HepG2 (cell line): ENCODE data around the gene DNAJC12. TPM values are rescaled to one million over a fixed set of nuclear protein-coding genes. Genes with fewer than 3 reads are reported as not detected.

Experiments
- ASH2L ChIP-seq: fragments of 300-600, 200-600 bp; sonication (generic); IDR thresholded peaks from 2 replicates; pipeline ENCODE4 v1.7.0; 2017; ENCODE audit warnings: low read depth, mild to moderate bottlenecking, moderate library complexity, mixed read lengths, low read length; ENCODE audit not compliant: insufficient read length
- BCL6 ChIP-seq: IDR thresholded peaks from 2 replicates; pipeline ENCODE4 v1.6.1; 2016; ENCODE audit warnings: missing genetic modification reagents, missing compliant biosample characterization
- EZH2 ChIP-seq: conservative IDR thresholded peaks from 2 replicates; pipeline ENCODE4 v1.6.1; 2012; ENCODE audit warnings: mild to moderate bottlenecking, low read depth, low read length, moderate library complexity
- FOXC1 ChIP-seq: sonication (generic); formaldehyde crosslinking; IDR thresholded peaks from 2 replicates; pipeline ENCODE4 v1.8.0; 2022; ENCODE audit warnings: mild to moderate bottlenecking, missing genetic modification reagents, borderline replicate concordance
- FOXJ3 ChIP-seq: sonication (generic); formaldehyde crosslinking; IDR thresholded peaks from 2 replicates; pipeline ENCODE4 v1.4.0; 2020; ENCODE audit warnings: missing genetic modification reagents, mild to moderate bottlenecking, borderline replicate concordance
- HDAC2 ChIP-seq: sonication (generic); formaldehyde crosslinking; IDR thresholded peaks from 2 replicates; pipeline ENCODE4 v1.4.0; 2020; ENCODE audit warnings: missing genetic modification reagents
- IKZF4 ChIP-seq: sonication (generic); formaldehyde crosslinking; IDR thresholded peaks from 2 replicates; pipeline ENCODE4 v1.5.1; 2020; ENCODE audit warnings: borderline replicate concordance, mild to moderate bottlenecking, low read depth, missing genetic modification reagents; ENCODE audit errors: not compliant biosample characterization
- KDM3A ChIP-seq: IDR thresholded peaks from 2 replicates; pipeline ENCODE4 v1.6.1; 2018; ENCODE audit warnings: low read depth, missing compliant biosample characterization
- NR3C1 ChIP-seq: sonication (generic); formaldehyde crosslinking; IDR thresholded peaks from 2 replicates; pipeline ENCODE4 v1.4.0; 2020; ENCODE audit warnings: missing genetic modification reagents
- RFXAP ChIP-seq: sonication (generic); formaldehyde crosslinking; IDR thresholded peaks from 2 replicates; pipeline ENCODE4 v1.4.0; 2020; ENCODE audit warnings: missing genetic modification reagents, borderline replicate concordance
- RXRB ChIP-seq: IDR thresholded peaks from 2 replicates; pipeline ENCODE4 v1.6.1; 2016; ENCODE audit warnings: borderline replicate concordance, missing genetic modification reagents, missing compliant biosample characterization
- SMC3 ChIP-seq: IDR thresholded peaks from 2 replicates; pipeline ENCODE4 v1.6.1; 2011; ENCODE audit warnings: low read length, improper control_type of control experiment
- SP5 ChIP-seq: IDR thresholded peaks from 2 replicates; pipeline ENCODE4 v1.6.1; 2016; ENCODE audit warnings: low read depth, borderline replicate concordance
- SRF ChIP-seq: IDR thresholded peaks from 2 replicates; pipeline ENCODE4 v1.6.1; 2011; ENCODE audit warnings: mild to moderate bottlenecking, low read depth, low read length, moderate library complexity
- STAG1 ChIP-seq: sonication (generic); formaldehyde crosslinking; IDR thresholded peaks from 2 replicates; pipeline ENCODE4 v1.4.0; 2020; ENCODE audit warnings: missing genetic modification reagents
- THAP9 ChIP-seq: sonication (generic); formaldehyde crosslinking; IDR thresholded peaks from 2 replicates; pipeline ENCODE4; 2020; ENCODE audit warnings: missing genetic modification reagents, mild to moderate bottlenecking, borderline replicate concordance
- ZBTB42 ChIP-seq: sonication (generic); formaldehyde crosslinking; IDR thresholded peaks from 2 replicates; pipeline ENCODE4 v1.5.0; 2020; ENCODE audit warnings: mild to moderate bottlenecking, missing genetic modification reagents
- ZNF33B ChIP-seq: sonication (generic); formaldehyde crosslinking; IDR thresholded peaks from 2 replicates; pipeline ENCODE4 v1.5.1; 2020; ENCODE audit warnings: mild to moderate bottlenecking, missing genetic modification reagents
- ZNF441 ChIP-seq: sonication (generic); formaldehyde crosslinking; IDR thresholded peaks from 2 replicates; pipeline ENCODE4 v1.7.0; 2021; ENCODE audit warnings: missing genetic modification reagents, borderline replicate concordance
- ZNF563 ChIP-seq: sonication (generic); formaldehyde crosslinking; IDR thresholded peaks from 2 replicates; pipeline ENCODE4 v1.8.0; 2022; ENCODE audit warnings: mild to moderate bottlenecking, moderate library complexity, missing genetic modification reagents
- ZNF589 ChIP-seq: sonication (generic); formaldehyde crosslinking; conservative IDR thresholded peaks from 2 replicates; pipeline ENCODE4 v1.8.0; 2022; ENCODE audit warnings: mild to moderate bottlenecking, moderate library complexity, missing genetic modification reagents
- ZNF598 ChIP-seq: sonication (generic); formaldehyde crosslinking; IDR thresholded peaks from 2 replicates; pipeline ENCODE4 v1.5.1; 2020; ENCODE audit warnings: mild to moderate bottlenecking, missing genetic modification reagents, borderline replicate concordance
- ZSCAN21 ChIP-seq: sonication (generic); formaldehyde crosslinking; IDR thresholded peaks from 2 replicates; pipeline ENCODE4 v1.8.0; 2022; ENCODE audit warnings: mild to moderate bottlenecking, missing genetic modification reagents, moderate library complexity, borderline replicate concordance
- polyA plus RNA-seq, 8 experiments: library from polyadenylated mRNA; depleted of rRNA in 3 of 8; stranded (reverse) in 7 of 8; unstranded in 1 of 8; fragments of >200 nt; fragmentation: Illumina TruSeq in 4 of 8; extraction: Trizol in 4 of 8; gene quantifications; 2 replicates each; pipeline versions ENCODE4 v1.2.1 to v1.2.3, GENCODE V29; 2011 to 2016; ENCODE audit warnings: low read depth in 4 of 8, missing spikeins in 1 of 8, mixed read lengths in 1 of 8; ENCODE audit not compliant: insufficient read depth in 1 of 8
- total RNA-seq, 5 experiments: library from RNA; depleted of rRNA; stranded (reverse); fragments of >200 nt; fragmentation: Illumina TruSeq; extraction: Trizol; gene quantifications; 2 replicates each; pipeline ENCODE4 v1.2.3, GENCODE V29; 2016; ENCODE audit warnings: low read depth in 1 of 5
- TF ChIP-seq, protein P1 (sequence below): sonication (generic); formaldehyde crosslinking; IDR thresholded peaks from 2 replicates; pipeline ENCODE4 v1.4.0; 2020; ENCODE audit warnings: missing genetic modification reagents, borderline replicate concordance
- TF ChIP-seq, protein P2 (sequence below): sonication (generic); formaldehyde crosslinking; IDR thresholded peaks from 2 replicates; pipeline ENCODE4 v1.8.0; 2022; ENCODE audit warnings: low read depth, missing genetic modification reagents

DNAJC12 gene
- total and polyA plus RNA-seq, 2 of the 13 experiments (the other 11 are each of a cell fraction or from before 2014, with no cell fraction given), result 11.6 to 43.9 TPM

DNA sequence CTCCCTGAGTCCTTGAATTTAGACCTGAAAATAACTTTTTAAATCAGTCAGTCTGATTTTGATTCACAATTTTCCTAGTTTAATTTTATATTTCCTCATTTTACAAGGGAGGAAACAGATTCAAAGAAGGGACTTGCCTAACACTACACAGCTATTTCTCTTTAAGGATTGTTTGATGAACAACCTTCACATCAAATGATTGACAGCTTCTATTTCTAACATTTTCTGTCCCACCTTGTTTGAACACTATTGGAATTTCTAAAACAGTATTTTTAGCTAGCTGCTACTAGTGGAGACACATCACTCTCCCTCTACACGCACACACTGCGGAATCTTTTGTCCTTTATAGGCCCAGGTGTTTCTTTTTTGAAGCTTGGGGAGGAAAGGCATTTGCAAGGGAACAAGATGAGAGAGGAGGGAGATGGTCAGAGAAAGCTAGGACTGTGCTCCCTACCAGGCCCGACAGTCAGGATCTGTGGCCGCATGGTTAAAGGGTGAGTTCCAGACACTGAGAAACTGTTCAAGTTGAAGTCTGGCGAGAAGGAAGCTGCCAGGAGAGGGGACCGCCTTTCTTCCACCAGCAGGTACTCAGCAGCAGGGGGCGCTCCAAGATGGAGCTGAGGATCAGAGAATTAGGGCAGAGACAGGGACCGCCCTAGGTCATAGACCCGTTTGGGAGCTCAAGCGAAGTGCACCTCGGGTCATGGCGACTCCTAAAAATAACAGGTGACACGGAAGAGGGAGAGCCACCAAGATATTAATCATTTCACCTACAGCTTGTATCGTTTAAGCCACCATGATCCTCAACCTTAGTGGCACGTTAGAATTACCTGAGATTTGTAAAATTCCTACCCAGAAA lies 49.7 kb downstream of the DNAJC12 start (continued):
- TF ChIP-seq ASH2L (no peak), SP5 (no peak), NR3C1 (CRISPR knock-in tag) (no peak), ZBTB42 (CRISPR knock-in tag) (no peak), EZH2 (no peak), THAP9 (CRISPR knock-in tag) (no peak), SRF (no peak), ZNF589 (CRISPR knock-in tag) (no peak), ZNF598 (no peak), HDAC2 (CRISPR knock-in tag) (peak; percentile 39; the same call in 1 of the 2 replicates), FOXC1 (CRISPR knock-in tag) (peak; percentile 55; the same call in 1 of the 2 replicates), SMC3 (peak; percentile 79), ZSCAN21 (no peak), ZNF33B (CRISPR knock-in tag) (no peak), KDM3A (CRISPR knock-in tag) (0 out of 2 replicates have a peak, but pooled peaks have one; percentile 27), ZNF563 (CRISPR knock-in tag) (no peak), FOXJ3 (CRISPR knock-in tag) (no peak), RXRB (CRISPR knock-in tag) (peak; percentile 67; the same call in 1 of the 2 replicates), STAG1 (CRISPR knock-in tag) (peak; percentile 89), RFXAP (CRISPR knock-in tag) (no peak), BCL6 (CRISPR knock-in tag) (peak; percentile 44; the same call in 1 of the 2 replicates), ZNF441 (no peak), IKZF4 (CRISPR knock-in tag) (no peak)
- TF ChIP-seq, protein P1, sequence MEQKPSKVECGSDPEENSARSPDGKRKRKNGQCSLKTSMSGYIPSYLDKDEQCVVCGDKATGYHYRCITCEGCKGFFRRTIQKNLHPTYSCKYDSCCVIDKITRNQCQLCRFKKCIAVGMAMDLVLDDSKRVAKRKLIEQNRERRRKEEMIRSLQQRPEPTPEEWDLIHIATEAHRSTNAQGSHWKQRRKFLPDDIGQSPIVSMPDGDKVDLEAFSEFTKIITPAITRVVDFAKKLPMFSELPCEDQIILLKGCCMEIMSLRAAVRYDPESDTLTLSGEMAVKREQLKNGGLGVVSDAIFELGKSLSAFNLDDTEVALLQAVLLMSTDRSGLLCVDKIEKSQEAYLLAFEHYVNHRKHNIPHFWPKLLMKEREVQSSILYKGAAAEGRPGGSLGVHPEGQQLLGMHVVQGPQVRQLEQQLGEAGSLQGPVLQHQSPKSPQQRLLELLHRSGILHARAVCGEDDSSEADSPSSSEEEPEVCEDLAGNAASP (CRISPR knock-in tag), result peak; percentile 89
- TF ChIP-seq, protein P2, sequence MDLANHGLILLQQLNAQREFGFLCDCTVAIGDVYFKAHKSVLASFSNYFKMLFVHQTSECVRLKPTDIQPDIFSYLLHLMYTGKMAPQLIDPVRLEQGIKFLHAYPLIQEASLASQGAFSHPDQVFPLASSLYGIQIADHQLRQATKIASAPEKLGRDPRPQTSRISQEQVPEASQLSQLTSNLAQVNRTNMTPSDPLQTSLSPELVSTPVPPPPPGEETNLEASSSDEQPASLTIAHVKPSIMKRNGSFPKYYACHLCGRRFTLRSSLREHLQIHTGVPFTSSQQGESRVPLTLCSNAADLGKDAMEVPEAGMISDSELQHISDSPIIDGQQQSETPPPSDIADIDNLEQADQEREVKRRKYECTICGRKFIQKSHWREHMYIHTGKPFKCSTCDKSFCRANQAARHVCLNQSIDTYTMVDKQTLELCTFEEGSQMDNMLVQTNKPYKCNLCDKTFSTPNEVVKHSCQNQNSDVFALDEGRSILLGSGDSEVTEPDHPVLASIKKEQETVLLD (CRISPR knock-in tag), result no peak
